Renal pelvis (tissue), 4 donors: ENCODE measurements around the gene TUBGCP6. TPM values are rescaled to one million over a fixed set of nuclear protein-coding genes. Genes with fewer than 3 reads are reported as not detected.
A peak's percentile ranks its signal among the peaks of the same experiment; 100 is the strongest.

Experiments
- DNase-seq: peaks from one replicate; pipeline ENCODE4 v3.0.0-alpha.2; 2013
- polyA plus RNA-seq, 3 donors: library from polyadenylated mRNA; unstranded; fragments of 120-200 nt; gene quantifications; one replicate each; pipeline ENCODE4 v1.2.1, GENCODE V29; 2013; ENCODE audit not compliant: insufficient read length in 3 of 3

The TUBGCP6 gene
- polyA plus RNA-seq, 3 donors, result 37.9 to 49.9 (median 48.1) TPM

- DNase-seq, result no peak
Observed at GRCh38 chr22:50199829-50200460, 44.9 kb downstream of the TUBGCP6 start.

GRCh38 chr22:50199251-50199721, 45.5 kb downstream of the TUBGCP6 start:
- no peak for DNase-seq

GRCh38 chr22:50198624-50199017, 46.2 kb downstream of the TUBGCP6 start:
- DNase-seq, result no peak

GRCh38 chr22:50197856-50198623, 46.8 kb downstream of the TUBGCP6 start:
- DNase-seq, result no peak

GRCh38 chr22:50197000-50197800, 47.6 kb downstream of the TUBGCP6 start:
- DNase-seq, result no peak

GRCh38 chr22:50196256-50196655, 48.6 kb downstream of the TUBGCP6 start:
- DNase-seq, result no peak

- DNase-seq, result no peak
Observed at GRCh38 chr22:50194037-50194805, 50.6 kb downstream of the TUBGCP6 start.

- no peak for DNase-seq
Observed at GRCh38 chr22:50193621-50194020, 51.2 kb downstream of the TUBGCP6 start.

GRCh38 chr22:50192436-50193204, 52.2 kb downstream of the TUBGCP6 start:
- DNase-seq, result no peak

GRCh38 chr22:50190941-50191741, 53.7 kb downstream of the TUBGCP6 start:
- DNase-seq, result no peak

- peak; percentile 56 for DNase-seq
Observed at GRCh38 chr22:50190182-50190940, 54.5 kb downstream of the TUBGCP6 start.

GRCh38 chr22:50189849-50190181, 55.0 kb downstream of the TUBGCP6 start:
- no peak for DNase-seq

GRCh38 chr22:50189184-50189848, 55.5 kb downstream of the TUBGCP6 start:
- DNase-seq, result no peak

- DNase-seq, result no peak
Observed at GRCh38 chr22:50188356-50188755, 56.5 kb downstream of the TUBGCP6 start.

- no peak for DNase-seq
Observed at GRCh38 chr22:50186761-50187523, 57.9 kb downstream of the TUBGCP6 start.

GRCh38 chr22:50186181-50186714, 58.6 kb downstream of the TUBGCP6 start:
- DNase-seq, result no peak

- peak; percentile 87 for DNase-seq
Observed at GRCh38 chr22:50185375-50186087, 59.3 kb downstream of the TUBGCP6 start, which contains the start of gene TRABD. TRABD (plus strand) TSS chr22:50185913; CDS start chr22:50193061, 7,148 bp downstream.
